Measurements from ENCODE around the gene LY6G6D. TPM values are rescaled to one million over a fixed set of nuclear protein-coding genes. Genes with fewer than 3 reads are reported as not detected.

LY6G6D gene
- total and polyA plus RNA-seq, 2 donors (not counting 1 experiment from before 2014, with no cell fraction given): not detected

DNA sequence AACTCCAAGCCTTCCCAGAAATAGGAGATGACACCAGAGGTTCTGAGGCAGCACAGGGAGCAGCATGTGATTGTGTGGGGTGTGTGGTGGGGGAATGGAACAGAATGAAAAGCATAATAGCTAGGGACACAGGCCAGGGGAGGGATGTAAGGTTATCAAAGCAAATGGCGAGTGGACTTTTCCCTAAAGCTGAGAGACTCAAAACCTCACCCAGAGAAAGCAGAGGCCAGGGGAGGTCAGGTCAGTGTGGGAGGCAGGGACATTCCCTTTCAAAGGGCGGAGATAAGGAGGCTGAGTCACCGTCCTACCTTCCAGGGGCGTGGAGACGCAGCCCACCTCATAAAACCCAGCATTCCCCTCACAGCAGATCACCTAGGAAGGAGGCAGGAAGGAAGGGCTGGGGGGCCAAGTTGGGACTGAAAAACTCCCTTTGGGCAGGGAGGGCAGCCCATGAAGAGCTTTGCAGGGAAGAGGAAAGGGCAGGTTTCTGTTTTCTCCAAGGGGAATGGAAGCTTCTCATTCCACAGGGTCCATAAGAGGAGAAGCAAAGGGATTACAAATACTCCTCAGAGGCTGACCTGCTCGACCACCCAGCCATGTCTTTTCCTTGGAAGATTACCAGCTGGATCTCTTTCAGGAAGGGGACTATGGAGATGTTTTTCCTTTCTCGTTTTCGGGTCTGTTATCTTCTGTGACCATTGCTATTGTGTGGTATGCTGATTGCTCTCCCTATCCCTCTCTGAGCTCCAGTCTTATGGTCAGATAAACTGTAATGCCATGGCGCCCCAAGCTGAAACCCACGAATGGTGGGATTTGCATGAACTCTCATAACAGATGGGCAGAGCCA, 24.7 kb upstream of the LY6G6D start:
- no peak for DNase-seq (ENCODE audit: low read depth in 2 of 2)
- no peak overlapping the region for H3K4me2 ChIP-seq (ENCODE audit: extremely low read depth, insufficient read depth, low read length)
- no peaks in the 10 kb centered on the region for H3K79me2 ChIP-seq (ENCODE audit: control insufficient read depth, insufficient read depth, low read length)
- no peaks in the 10 kb centered on the region for H4K20me1 ChIP-seq (ENCODE audit: control insufficient read depth, extremely low read depth, insufficient read depth, low read length)
- H3K27me3 ChIP-seq (ENCODE audit: control insufficient read depth, insufficient read depth, low read length): no peaks in the 10 kb centered on the region
- H3K4me1 ChIP-seq (ENCODE audit: control insufficient read depth, extremely low read depth, insufficient read depth, low read length): no peaks in the 10 kb centered on the region
- no peak overlapping the region for H3K4me3 ChIP-seq (replicated peaks in 1 of 4; ENCODE audit: control extremely low read depth in 1 of 4, insufficient read depth in 1 of 4, low read depth in 3 of 4, low read length in 4 of 4)
- no peak overlapping the region for H3K9ac ChIP-seq (ENCODE audit: insufficient read depth, low read length)
- no peak for TF ChIP-seq EZH2 (IDR thresholded peaks at IDR 0.05; ENCODE audit: low read length, missing control alignments)
- TF ChIP-seq, protein P1, sequence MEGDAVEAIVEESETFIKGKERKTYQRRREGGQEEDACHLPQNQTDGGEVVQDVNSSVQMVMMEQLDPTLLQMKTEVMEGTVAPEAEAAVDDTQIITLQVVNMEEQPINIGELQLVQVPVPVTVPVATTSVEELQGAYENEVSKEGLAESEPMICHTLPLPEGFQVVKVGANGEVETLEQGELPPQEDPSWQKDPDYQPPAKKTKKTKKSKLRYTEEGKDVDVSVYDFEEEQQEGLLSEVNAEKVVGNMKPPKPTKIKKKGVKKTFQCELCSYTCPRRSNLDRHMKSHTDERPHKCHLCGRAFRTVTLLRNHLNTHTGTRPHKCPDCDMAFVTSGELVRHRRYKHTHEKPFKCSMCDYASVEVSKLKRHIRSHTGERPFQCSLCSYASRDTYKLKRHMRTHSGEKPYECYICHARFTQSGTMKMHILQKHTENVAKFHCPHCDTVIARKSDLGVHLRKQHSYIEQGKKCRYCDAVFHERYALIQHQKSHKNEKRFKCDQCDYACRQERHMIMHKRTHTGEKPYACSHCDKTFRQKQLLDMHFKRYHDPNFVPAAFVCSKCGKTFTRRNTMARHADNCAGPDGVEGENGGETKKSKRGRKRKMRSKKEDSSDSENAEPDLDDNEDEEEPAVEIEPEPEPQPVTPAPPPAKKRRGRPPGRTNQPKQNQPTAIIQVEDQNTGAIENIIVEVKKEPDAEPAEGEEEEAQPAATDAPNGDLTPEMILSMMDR (conservative IDR thresholded peaks at IDR 0.05 in 1 of 2, IDR thresholded peaks at IDR 0.05 in 1 of 2; ENCODE audit: low read depth in 1 of 2, low read length in 2 of 2): no peak
- H2AFZ ChIP-seq (ENCODE audit: low read length): no peak overlapping the region
- H3K9me3 ChIP-seq (ENCODE audit: control insufficient read depth, insufficient read depth, low read depth, low read length): no peaks in the 10 kb centered on the region
- no peak overlapping the region for H3K27ac ChIP-seq (ENCODE audit: insufficient read depth, low read length)
- peaks cover 36% of the 10 kb centered on the region for H3K36me3 ChIP-seq (ENCODE audit: control insufficient read depth, insufficient read depth, low read length)

DNA sequence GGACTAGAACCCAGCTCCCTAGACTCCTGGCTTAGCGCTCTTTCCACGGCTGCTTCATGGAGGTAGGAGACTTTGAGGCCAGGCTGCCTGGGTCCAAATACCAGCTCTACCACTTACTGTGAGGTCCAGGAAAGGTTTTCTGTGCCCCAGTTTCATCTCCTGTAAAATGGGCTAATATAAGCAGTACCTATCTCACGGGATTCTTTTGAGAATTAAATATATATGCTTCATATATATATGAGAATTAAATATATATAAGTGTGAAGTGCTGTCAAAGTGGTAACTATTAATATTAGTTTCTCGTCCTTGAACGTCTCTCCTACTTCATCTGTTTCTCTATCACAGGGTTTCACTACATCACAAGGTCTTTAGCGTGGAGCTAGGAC, 24.1 kb upstream of the LY6G6D start:
- H3K79me2 ChIP-seq (ENCODE audit: control insufficient read depth, insufficient read depth, low read length): no peaks in the 10 kb centered on the region
- no peaks in the 10 kb centered on the region for H3K9me3 ChIP-seq (ENCODE audit: control insufficient read depth, insufficient read depth, low read depth, low read length)
- H3K4me3 ChIP-seq (replicated peaks in 1 of 4; ENCODE audit: control extremely low read depth in 1 of 4, insufficient read depth in 1 of 4, low read depth in 3 of 4, low read length in 4 of 4): no peak overlapping the region
- no peaks in the 10 kb centered on the region for H4K20me1 ChIP-seq (ENCODE audit: control insufficient read depth, extremely low read depth, insufficient read depth, low read length)
- no peak for DNase-seq (ENCODE audit: low read depth in 2 of 2)
- H3K4me1 ChIP-seq (ENCODE audit: control insufficient read depth, extremely low read depth, insufficient read depth, low read length): no peaks in the 10 kb centered on the region
- H3K27me3 ChIP-seq (ENCODE audit: control insufficient read depth, insufficient read depth, low read length): no peaks in the 10 kb centered on the region
- no peak overlapping the region for H3K9ac ChIP-seq (ENCODE audit: insufficient read depth, low read length)
- TF ChIP-seq, protein P1 (conservative IDR thresholded peaks at IDR 0.05 in 1 of 2, IDR thresholded peaks at IDR 0.05 in 1 of 2; ENCODE audit: low read depth in 1 of 2, low read length in 2 of 2): no peak
- TF ChIP-seq EZH2 (IDR thresholded peaks at IDR 0.05; ENCODE audit: low read length, missing control alignments): no peak
- peaks cover 34% of the 10 kb centered on the region for H3K36me3 ChIP-seq (ENCODE audit: control insufficient read depth, insufficient read depth, low read length)
- H3K27ac ChIP-seq (ENCODE audit: insufficient read depth, low read length): no peak overlapping the region
- no peak overlapping the region for H2AFZ ChIP-seq (ENCODE audit: low read length)
- H3K4me2 ChIP-seq (ENCODE audit: extremely low read depth, insufficient read depth, low read length): no peak overlapping the region

DNA sequence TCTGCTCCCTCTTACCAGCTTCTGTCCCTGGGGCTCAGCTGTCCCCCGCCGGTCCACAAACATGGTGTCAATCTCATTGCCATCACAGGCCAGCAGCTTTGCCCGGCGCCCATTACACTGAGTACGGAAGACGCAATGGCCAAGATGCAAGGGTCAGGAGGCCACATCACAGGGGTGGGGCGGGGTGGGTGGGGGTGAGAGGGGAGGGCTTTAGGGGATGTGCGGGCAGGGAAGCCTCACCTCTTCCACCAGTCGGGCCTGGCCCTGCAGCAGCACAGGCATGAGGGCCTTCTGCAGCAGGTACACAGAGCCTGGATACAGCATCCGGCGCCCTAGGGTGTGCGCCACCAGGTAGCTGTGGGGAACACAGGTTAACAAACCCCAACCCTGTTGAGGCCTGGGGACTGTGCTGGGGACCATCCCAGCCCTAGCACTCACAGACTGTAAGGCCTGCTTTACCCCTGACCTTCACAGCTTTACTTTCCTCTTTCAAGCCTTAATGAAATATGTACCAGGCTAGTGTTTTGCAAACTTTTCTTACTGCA, 23.5 kb upstream of the LY6G6D start:
- TF ChIP-seq, protein P1 (conservative IDR thresholded peaks at IDR 0.05 in 1 of 2, IDR thresholded peaks at IDR 0.05 in 1 of 2; ENCODE audit: low read depth in 1 of 2, low read length in 2 of 2): no peak
- TF ChIP-seq EZH2 (IDR thresholded peaks at IDR 0.05; ENCODE audit: low read length, missing control alignments): no peak
- H4K20me1 ChIP-seq (ENCODE audit: control insufficient read depth, extremely low read depth, insufficient read depth, low read length): no peaks in the 10 kb centered on the region
- H3K27ac ChIP-seq (ENCODE audit: insufficient read depth, low read length): no peak overlapping the region
- H2AFZ ChIP-seq (ENCODE audit: low read length): no peak overlapping the region
- H3K4me1 ChIP-seq (ENCODE audit: control insufficient read depth, extremely low read depth, insufficient read depth, low read length): no peaks in the 10 kb centered on the region
- peaks cover 31% of the 10 kb centered on the region for H3K36me3 ChIP-seq (ENCODE audit: control insufficient read depth, insufficient read depth, low read length)
- H3K27me3 ChIP-seq (ENCODE audit: control insufficient read depth, insufficient read depth, low read length): no peaks in the 10 kb centered on the region
- H3K9me3 ChIP-seq (ENCODE audit: control insufficient read depth, insufficient read depth, low read depth, low read length): no peaks in the 10 kb centered on the region
- H3K4me2 ChIP-seq (ENCODE audit: extremely low read depth, insufficient read depth, low read length): no peak overlapping the region
- no peak for DNase-seq (ENCODE audit: low read depth in 2 of 2)
- no peak overlapping the region for H3K9ac ChIP-seq (ENCODE audit: insufficient read depth, low read length)
- H3K79me2 ChIP-seq (ENCODE audit: control insufficient read depth, insufficient read depth, low read length): no peaks in the 10 kb centered on the region
- no peak overlapping the region for H3K4me3 ChIP-seq (replicated peaks in 1 of 4; ENCODE audit: control extremely low read depth in 1 of 4, insufficient read depth in 1 of 4, low read depth in 3 of 4, low read length in 4 of 4)

Measured in fibroblast of lung (primary cell).